Ovary (tissue), 9 donors: ENCODE data around the gene NHSL2. TPM values are rescaled to one million over a fixed set of nuclear protein-coding genes. Genes with fewer than 3 reads are reported as not detected.

ENCODE experiments used
- DNase-seq, 5 donors: peaks; one replicate each; pipeline ENCODE4 v3.0.0-alpha.2; 2019 to 2020
- H3K27ac ChIP-seq, 2 donors: fragments of 200-600 bp; one replicate each; pipeline versions ENCODE4 v1.5.1 to v1.8.0; 2019 to 2022
- H3K27me3 ChIP-seq: fragments of 200-600 bp; one replicate; pipeline ENCODE4 v1.8.0; 2022
- H3K36me3 ChIP-seq: fragments of 200-600 bp; sonication (generic); one replicate; pipeline ENCODE4 v1.5.1; 2019
- H3K4me1 ChIP-seq: one replicate; pipeline ENCODE4 v1.8.1; 2013; ENCODE audit warnings: mild to moderate bottlenecking, moderate library complexity; ENCODE audit not compliant: insufficient read depth
- H3K4me3 ChIP-seq: fragments of 200-600 bp; sonication (generic); one replicate; pipeline ENCODE4 v1.5.1; 2017
- H3K9me3 ChIP-seq, 2 donors: fragments of 200-600 bp in 1 of 2; sonication (generic) in 1 of 2; one replicate each; pipeline versions ENCODE4 v1.5.1 to v1.8.1; 2013 to 2019; ENCODE audit warnings: mild to moderate bottlenecking in 1 of 2, moderate library complexity in 1 of 2
- EP300 ChIP-seq: sonication (generic); formaldehyde crosslinking; IDR thresholded peaks from one replicate; pipeline ENCODE4 v1.6.1; 2017; ENCODE audit warnings: antibody characterized with exemption
- POLR2A ChIP-seq: fragments of 450-650 bp; IDR thresholded peaks from one replicate; pipeline ENCODE4 v1.6.1; 2017; ENCODE audit warnings: antibody characterized with exemption, mild to moderate bottlenecking, moderate library complexity
- WGBS, 3 donors: extraction: QIAGEN DNeasy Blood & Tissue Kit in 1 of 3; methylation state at CpG; one replicate each; pipeline versions ENCODE4 v1.1.5 to v1.1.7; 2013 to 2017; 5-methylcytosine and 5-hydroxymethylcytosine counted together
- intact Hi-C, 4 donors: fragments of 100-400 bp; cut with DNase I; formaldehyde crosslinking; loops; one replicate each; pipeline versions ENCODE4 v1.11.0 to v1.15.1; 2022 to 2023
- polyA plus RNA-seq, 2 donors: library from polyadenylated mRNA; stranded (reverse); fragments of 200-250 nt in 1 of 2; fragments of 350-450 nt in 1 of 2; fragmentation: Illumina TruSeq in 1 of 2; extraction: RNeasy Lipid Tissue Mini Kit (QIAGEN cat#74804) in 1 of 2; gene quantifications; one replicate each; pipeline ENCODE4 v1.2.3, GENCODE V29; 2013 to 2014
- small RNA-seq: library from RNA; depleted of rRNA; stranded (forward); fragments of <200 nt; gene quantifications from one replicate; pipeline ENCODE3, GENCODE V24; 2016
- total RNA-seq, 7 donors: library from RNA; depleted of rRNA in 2 of 7; stranded (reverse); fragments of >200 nt in 2 of 7; fragmentation: NEBNext Ultra II Directional in 3 of 7; extraction: Animal tissue kit (Norgen Biotek cat#: 25700) in 3 of 7; gene quantifications; one replicate each; pipeline versions ENCODE4 v1.1.0 to v1.2.4, GENCODE V29; 2016 to 2023
- TF ChIP-seq, protein P1 (sequence below), 3 donors: fragments of 450-650 bp in 2 of 3; fragments of 200-600 bp in 1 of 3; IDR thresholded peaks; one replicate each; pipeline versions ENCODE4 v1.5.1 to v1.8.0; 2016 to 2022; ENCODE audit warnings: antibody characterized with exemption in 3 of 3, mild to moderate bottlenecking in 1 of 3
- donor health status: DM: no; HTN: no; CAD: no; lungs with moderate emphysema.
- donor health status: DM: no; HTN: no; CAD: no.
- donor health status: Bipolar disorder and iron deficiency.
- donor health status: DM: yes; HTN: yes; CAD: no.
- donor health status: DM: no; HTN: no; CAD: no.
- donor health status: DM: yes; HTN: yes; CAD: no.

Gene NHSL2
- total and polyA plus RNA-seq, 9 donors, result 1.2 to 9.2 (median 4.4) TPM

DNA sequence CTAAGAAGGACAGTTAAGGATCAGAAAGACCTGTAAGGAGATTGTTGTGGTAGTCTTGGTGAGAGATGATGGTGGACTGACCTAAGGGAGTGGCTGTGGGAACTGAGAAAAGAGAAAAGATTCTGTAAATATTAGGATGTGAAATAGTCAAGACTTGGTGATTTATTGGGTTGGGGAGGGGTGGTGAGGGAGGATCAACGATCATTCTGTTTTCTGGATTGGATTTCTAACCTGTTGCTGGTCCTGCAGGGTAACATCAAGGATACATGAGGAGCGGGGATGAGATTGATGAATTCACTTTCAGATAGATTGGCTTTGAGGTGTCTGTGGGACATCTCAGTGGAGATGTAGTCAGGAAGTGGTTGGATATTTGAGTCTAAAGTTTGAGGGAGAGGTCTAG is 272.3 kb downstream of the NHSL2 start:
- Histone ChIP-seq H3K36me3 (no peaks in the 10 kb centered on the region), H3K9me3 (no peaks in the 10 kb centered on the region), H3K4me3 (no peak overlapping the region), H3K27me3 (no peaks in the 10 kb centered on the region), H3K27ac (no peak overlapping the region), H3K4me1 (peaks cover 4% of the 10 kb centered on the region)
- no peak for TF ChIP-seq EP300
- TF ChIP-seq, protein P1, sequence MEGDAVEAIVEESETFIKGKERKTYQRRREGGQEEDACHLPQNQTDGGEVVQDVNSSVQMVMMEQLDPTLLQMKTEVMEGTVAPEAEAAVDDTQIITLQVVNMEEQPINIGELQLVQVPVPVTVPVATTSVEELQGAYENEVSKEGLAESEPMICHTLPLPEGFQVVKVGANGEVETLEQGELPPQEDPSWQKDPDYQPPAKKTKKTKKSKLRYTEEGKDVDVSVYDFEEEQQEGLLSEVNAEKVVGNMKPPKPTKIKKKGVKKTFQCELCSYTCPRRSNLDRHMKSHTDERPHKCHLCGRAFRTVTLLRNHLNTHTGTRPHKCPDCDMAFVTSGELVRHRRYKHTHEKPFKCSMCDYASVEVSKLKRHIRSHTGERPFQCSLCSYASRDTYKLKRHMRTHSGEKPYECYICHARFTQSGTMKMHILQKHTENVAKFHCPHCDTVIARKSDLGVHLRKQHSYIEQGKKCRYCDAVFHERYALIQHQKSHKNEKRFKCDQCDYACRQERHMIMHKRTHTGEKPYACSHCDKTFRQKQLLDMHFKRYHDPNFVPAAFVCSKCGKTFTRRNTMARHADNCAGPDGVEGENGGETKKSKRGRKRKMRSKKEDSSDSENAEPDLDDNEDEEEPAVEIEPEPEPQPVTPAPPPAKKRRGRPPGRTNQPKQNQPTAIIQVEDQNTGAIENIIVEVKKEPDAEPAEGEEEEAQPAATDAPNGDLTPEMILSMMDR (IDR thresholded peaks at IDR 0.05), result no peak
- TF ChIP-seq POLR2A, result no peak
- intact Hi-C loops, result no loop called here
- WGBS, 3 donors, result 70 to 79% (median 77%) methylated on average over 2 of the region's 2 CpGs
- DNase-seq, result no peak

- TF ChIP-seq POLR2A, result no peak
- TF ChIP-seq EP300, result no peak
- TF ChIP-seq, protein P1 (IDR thresholded peaks at IDR 0.05), result no peak
- whole genome bisulfite sequencing, 3 donors, result 78 to 80% (median 78%) methylated on average over 7 of the region's 7 CpGs
Observed at GRCh38 chrX:72201836-72202536, 291.3 kb downstream of the NHSL2 start.

More at GRCh38 chrX:72201836-72202536, 291.3 kb downstream of the NHSL2 start:
- Histone ChIP-seq H3K4me3 (no peak overlapping the region), H3K36me3 (no peaks in the 10 kb centered on the region), H3K4me1 (no peaks in the 10 kb centered on the region), H3K27me3 (no peaks in the 10 kb centered on the region), H3K9me3 (no peaks in the 10 kb centered on the region), H3K27ac (no peak overlapping the region)
- intact Hi-C loops, result no loop called here
- no peak for DNase-seq

Small RNA genes lying within 50 kb of the gene (small RNA-seq; reads per million reads assigned to genes)
- gene RNU6-1078P, result not detected

Other genes with a start within 250 kb of the NHSL2 start
- not detected for gene CXorf49, start 192.6 kb upstream of the NHSL2 start, total RNA-seq
- not detected for gene CXorf49, start 192.6 kb upstream of the NHSL2 start, polyA plus RNA-seq
- gene CXorf49B, start 147.5 kb upstream of the NHSL2 start, total RNA-seq, result not detected
- not detected for gene CXorf49B, start 147.5 kb upstream of the NHSL2 start, polyA plus RNA-seq
- gene RTL5, start 221.1 kb downstream of the NHSL2 start, total RNA-seq, result 10 to 100 TPM in 5 of 7 donors, 1 to 10 TPM in 2; 3.6 to 17.6 (median 14.4) TPM
- 10 to 100 TPM in 1 of 2 donors, 1 to 10 TPM in 1; 6.4 to 16.2 TPM for gene RTL5, start 221.1 kb downstream of the NHSL2 start, polyA plus RNA-seq